GM19395 (cell line): Measurements from ENCODE around the gene MGAT3.
"Not testable (repeated sequence)": the region's sequence is repeated elsewhere in the genome, so short reads cannot be mapped to it uniquely, and the experiment has no call there.

Experiments used
- ATAC-seq: cut with Tn5 transposase; IDR thresholded peaks from one replicate; pipeline ENCODE4 v1.9.1; 2021; ENCODE audit warnings: mild to moderate bottlenecking, moderate library complexity; ENCODE audit not compliant: unreplicated experiment

The MGAT3 gene

GRCh38 chr22:39456522-39457197, at the start of gene MGAT3:
Gene MGAT3 (plus strand): TSS chr22:39457012. CDS start chr22:39487348, 30,336 bp downstream.
- ATAC-seq = no peak

GRCh38 chr22:39408173-39408572, 48.6 kb upstream of the MGAT3 start:
- no peak for ATAC-seq

- no peak for ATAC-seq
Observed at GRCh38 chr22:39408807-39409206, 48.0 kb upstream of the MGAT3 start.

- ATAC-seq = no peak
Observed at GRCh38 chr22:39409516-39410029, 47.2 kb upstream of the MGAT3 start.

- ATAC-seq = no peak
Observed at GRCh38 chr22:39410264-39410663, 46.5 kb upstream of the MGAT3 start.

GRCh38 chr22:39411828-39412365, 44.9 kb upstream of the MGAT3 start:
- not testable (repeated sequence) for ATAC-seq

GRCh38 chr22:39413204-39413603, 43.6 kb upstream of the MGAT3 start:
- not testable (repeated sequence) for ATAC-seq

- ATAC-seq = no peak
Observed at GRCh38 chr22:39414377-39414776, 42.4 kb upstream of the MGAT3 start.

GRCh38 chr22:39414886-39415285, 41.9 kb upstream of the MGAT3 start:
- no peak for ATAC-seq

- no peak for ATAC-seq
Observed at GRCh38 chr22:39415506-39415905, 41.3 kb upstream of the MGAT3 start.

GRCh38 chr22:39416319-39416718, 40.5 kb upstream of the MGAT3 start:
- no peak for ATAC-seq

- no peak for ATAC-seq
Observed at GRCh38 chr22:39417641-39418040, 39.2 kb upstream of the MGAT3 start.

- ATAC-seq = no peak
Observed at GRCh38 chr22:39418696-39419095, 38.1 kb upstream of the MGAT3 start.

- no peak for ATAC-seq
Observed at GRCh38 chr22:39419096-39419495, 37.7 kb upstream of the MGAT3 start.

- ATAC-seq = no peak
Observed at GRCh38 chr22:39419911-39420310, 36.9 kb upstream of the MGAT3 start.

- ATAC-seq = no peak
Observed at GRCh38 chr22:39421691-39422090, 35.1 kb upstream of the MGAT3 start.

GRCh38 chr22:39422101-39422500, 34.7 kb upstream of the MGAT3 start:
- ATAC-seq = no peak

- ATAC-seq = no peak
Observed at GRCh38 chr22:39422721-39423120, 34.1 kb upstream of the MGAT3 start.

GRCh38 chr22:39423976-39424375, 32.8 kb upstream of the MGAT3 start:
- ATAC-seq = no peak

- ATAC-seq = no peak
Observed at GRCh38 chr22:39426380-39427043, 30.3 kb upstream of the MGAT3 start.

GRCh38 chr22:39427751-39428596, 28.8 kb upstream of the MGAT3 start:
- no peak for ATAC-seq
